Measurements from ENCODE around the gene PAQR4.

The PAQR4 gene

GRCh38 chr16:3020604-3021448 is 51.7 kb downstream of the PAQR4 start:
- peak in 1 of 3 experiments; percentile 37 for DNase-seq (ENCODE audit: low read depth in 2 of 3, low spot score in 2 of 3)

- DNase-seq (ENCODE audit: low read depth in 2 of 3, low spot score in 2 of 3), result peak; percentile 55 to 74 (median 70)
These were observed 52.5 kb downstream of the PAQR4 start for GRCh38 chr16:3021449-3022207.

- peak in 2 of 3 experiments; percentile 71 to 73 for DNase-seq (ENCODE audit: low read depth in 2 of 3, low spot score in 2 of 3)
These were observed 53.1 kb downstream of the PAQR4 start for GRCh38 chr16:3022208-3022683.

GRCh38 chr16:3022684-3023414 is 53.7 kb downstream of the PAQR4 start:
- no peak for DNase-seq (ENCODE audit: low read depth in 2 of 3, low spot score in 2 of 3)

All from activated CD8-positive, alpha-beta memory T cell treated with anti-CD3 and anti-CD28 coated beads for 48 hours (primary cell).